GM10266 (cell line): ENCODE measurements around the gene GPR68.
"Not testable (repeated sequence)": the region's sequence is repeated elsewhere in the genome, so short reads cannot be mapped to it uniquely, and the experiment has no call there.

ENCODE experiments used
- DNase-seq: peaks from one replicate; pipeline ENCODE4 v3.0.0; 2012; ENCODE audit errors: extremely low spot score
- TF ChIP-seq, protein P1 (sequence below): IDR thresholded peaks from 2 replicates; pipeline ENCODE4 v1.5.1; 2012; ENCODE audit warnings: mild to moderate bottlenecking, low read depth; ENCODE audit not compliant: control insufficient read depth, insufficient read depth; ENCODE audit errors: missing control alignments

GPR68 gene

DNA sequence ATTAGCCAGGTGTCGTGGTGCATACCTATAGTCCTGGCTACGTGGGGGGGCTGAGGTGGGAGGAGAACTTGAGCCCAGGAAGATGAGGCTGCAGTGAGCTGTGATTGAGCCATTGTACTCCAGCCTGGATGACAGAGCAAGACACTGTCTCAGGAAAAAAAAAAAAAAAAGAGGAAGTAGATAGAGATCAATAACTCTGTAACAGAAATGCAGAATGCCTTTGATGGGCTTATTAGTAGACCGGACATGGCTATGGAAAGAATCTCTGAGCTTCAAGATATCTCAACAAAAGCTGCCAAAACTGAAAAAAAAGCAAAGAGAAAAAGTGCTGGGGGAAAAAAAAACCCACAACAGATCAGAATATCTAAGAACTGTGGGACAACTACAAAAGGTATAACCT is 37.5 kb downstream of the GPR68 start:
- DNase-seq = no peak
- TF ChIP-seq, protein P1, sequence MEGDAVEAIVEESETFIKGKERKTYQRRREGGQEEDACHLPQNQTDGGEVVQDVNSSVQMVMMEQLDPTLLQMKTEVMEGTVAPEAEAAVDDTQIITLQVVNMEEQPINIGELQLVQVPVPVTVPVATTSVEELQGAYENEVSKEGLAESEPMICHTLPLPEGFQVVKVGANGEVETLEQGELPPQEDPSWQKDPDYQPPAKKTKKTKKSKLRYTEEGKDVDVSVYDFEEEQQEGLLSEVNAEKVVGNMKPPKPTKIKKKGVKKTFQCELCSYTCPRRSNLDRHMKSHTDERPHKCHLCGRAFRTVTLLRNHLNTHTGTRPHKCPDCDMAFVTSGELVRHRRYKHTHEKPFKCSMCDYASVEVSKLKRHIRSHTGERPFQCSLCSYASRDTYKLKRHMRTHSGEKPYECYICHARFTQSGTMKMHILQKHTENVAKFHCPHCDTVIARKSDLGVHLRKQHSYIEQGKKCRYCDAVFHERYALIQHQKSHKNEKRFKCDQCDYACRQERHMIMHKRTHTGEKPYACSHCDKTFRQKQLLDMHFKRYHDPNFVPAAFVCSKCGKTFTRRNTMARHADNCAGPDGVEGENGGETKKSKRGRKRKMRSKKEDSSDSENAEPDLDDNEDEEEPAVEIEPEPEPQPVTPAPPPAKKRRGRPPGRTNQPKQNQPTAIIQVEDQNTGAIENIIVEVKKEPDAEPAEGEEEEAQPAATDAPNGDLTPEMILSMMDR = no peak

DNA sequence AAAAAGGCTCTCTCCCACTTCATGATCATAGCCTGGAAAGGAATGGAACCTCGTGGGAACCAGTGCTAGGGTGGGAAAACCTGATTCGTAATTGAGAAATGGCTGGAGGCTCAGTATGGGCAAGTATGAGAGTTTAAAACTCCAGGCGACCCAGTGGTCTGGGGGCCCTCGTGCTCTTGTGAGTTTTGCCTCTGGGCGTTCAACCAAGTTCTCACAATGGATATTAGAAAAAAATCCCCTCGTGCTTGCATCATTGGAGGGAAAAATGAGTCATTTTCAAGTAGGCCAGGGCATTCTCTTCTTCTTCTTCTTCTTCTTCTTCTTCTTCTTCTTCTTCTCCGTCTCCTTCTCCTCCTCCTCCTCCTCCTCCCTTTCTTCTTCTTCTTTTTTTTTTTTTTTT is 39.0 kb downstream of the GPR68 start:
- DNase-seq = no peak
- TF ChIP-seq, protein P1 = no peak

DNA sequence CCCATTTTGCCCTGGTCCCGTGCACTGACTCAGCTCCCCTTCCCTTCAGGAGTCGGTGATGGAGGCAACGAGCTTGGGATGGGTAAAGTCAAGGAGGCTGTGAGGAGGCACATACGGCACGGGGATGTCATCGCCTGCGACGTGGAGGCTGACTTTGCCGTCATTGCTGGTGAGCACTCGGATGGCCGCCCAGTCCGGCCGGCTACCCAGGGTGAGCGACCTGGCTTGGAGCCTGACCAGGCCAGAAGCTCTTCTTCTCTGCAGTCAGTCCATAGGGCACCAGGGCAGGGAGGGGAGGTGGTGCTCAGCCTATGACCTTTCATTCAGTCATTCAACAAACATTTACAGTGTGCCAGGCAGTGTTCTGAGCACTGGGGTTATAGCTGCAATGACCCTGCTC is 39.8 kb downstream of the GPR68 start:
- TF ChIP-seq, protein P1 = no peak
- DNase-seq = no peak

DNA sequence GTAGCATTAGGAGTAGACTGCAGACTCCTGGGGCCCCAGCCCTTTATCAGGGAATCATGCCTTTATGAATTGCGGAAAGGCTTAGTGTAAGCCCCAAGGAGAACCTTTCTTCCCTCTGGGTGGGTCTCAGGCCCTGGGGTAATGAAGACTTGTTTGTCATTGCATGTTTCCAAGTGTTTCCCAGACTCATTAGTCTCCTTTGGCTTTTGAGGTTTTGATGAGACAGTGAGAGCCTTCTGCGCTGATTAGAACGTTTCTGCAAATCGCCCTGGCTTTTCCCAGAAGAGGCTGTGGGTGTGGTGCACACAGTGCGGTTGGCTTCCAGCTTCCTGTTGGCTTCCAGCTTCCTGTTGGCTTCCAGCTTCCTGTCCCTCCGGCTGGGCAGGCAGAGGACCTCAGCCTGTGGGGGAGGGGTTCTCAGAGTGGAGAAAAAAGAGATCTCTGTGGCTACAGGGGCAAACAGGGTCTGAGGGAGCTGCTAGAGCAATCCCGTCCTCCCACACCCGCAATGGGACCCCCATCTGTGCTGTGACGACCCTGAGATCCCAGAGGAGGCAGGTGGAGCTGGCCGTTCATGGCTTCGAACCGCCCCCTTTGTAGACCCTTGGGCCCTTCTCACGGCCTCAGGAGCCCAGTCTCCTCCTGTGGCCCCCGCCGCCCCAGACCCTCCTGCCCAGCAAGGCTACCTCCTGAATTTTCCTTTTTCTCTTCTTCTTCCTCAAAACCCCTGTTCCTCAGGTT is 42.1 kb downstream of the GPR68 start:
- no peak for DNase-seq
- TF ChIP-seq, protein P1 = no peak

DNA sequence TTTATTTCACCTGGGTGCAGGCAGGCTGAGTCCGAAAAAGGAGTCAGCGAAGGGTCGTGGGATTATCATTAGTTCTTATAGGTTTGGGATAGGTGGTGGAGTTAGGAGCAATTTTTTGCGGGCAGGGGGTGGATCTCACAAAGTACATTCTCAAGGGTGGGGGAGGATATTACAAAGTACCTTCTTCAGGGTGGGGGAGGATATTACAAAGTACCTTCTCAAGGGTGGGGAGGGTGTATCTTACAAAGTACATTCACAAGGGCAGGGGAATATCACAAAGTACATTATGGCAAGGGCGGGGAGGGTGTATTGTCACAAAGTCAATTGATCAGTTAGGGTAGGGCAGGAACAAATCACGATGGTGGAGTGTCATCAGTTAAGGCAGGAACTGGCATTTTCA is 43.7 kb downstream of the GPR68 start:
- not testable (repeated sequence) for DNase-seq

DNA sequence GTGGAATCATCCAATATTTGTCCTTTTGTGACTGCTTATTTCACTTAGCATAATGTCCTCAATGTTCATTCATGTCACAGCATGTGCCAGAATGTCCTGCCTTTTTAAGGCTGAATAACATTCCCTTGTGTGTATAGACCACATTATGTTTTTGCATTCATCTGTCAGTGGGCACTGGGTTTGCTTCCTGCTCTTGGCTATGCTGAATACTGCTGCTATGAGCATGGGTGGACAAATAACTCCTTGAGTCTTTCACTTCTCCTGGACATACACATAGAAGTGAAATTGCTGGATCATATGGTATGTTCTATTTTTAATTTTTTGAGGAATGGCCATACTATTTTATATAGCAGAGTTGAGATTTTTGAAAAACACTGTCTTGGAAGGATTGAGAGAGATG is 46.9 kb downstream of the GPR68 start:
- TF ChIP-seq, protein P1 = no peak
- DNase-seq = no peak

DNA sequence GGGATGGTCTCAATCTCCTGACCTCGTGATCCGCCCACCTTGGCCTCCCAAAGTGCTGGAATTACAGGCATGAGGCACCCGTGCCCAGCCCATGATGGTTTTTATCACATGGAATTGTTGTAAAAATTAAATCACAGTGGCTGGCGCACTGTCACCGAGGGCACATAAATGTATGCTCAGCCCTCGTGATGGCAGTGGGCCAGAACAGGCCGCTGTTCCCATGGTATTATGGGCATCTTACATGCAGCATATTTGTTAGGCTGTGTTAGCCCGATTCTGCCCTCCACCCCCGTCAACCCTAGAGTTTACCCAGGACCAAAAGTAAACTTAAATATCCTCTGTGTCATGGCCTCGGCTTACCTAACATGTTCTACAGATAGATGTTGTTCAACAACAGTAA is 48.6 kb downstream of the GPR68 start:
- TF ChIP-seq, protein P1 = no peak
- DNase-seq = no peak

DNA sequence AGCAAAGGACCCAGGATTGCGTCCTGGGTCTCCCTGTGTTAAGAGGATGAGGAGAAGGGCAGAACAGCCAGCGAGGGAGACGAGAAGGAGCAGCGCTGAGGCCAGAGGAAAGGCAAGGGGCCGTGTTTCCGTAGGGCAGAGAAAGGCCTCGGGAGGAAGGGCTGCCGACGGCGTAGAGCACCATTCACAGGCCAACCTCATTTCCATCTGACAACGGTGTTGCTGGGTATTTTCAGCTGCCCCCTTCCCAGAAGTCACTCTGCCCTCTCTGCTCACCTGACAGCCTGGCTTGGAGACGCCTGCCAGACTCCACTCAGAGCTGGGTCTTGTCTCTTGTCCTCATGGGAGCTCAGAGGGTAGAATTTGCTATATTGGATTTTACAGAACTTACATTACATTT is 51.4 kb downstream of the GPR68 start:
- no peak for DNase-seq
- TF ChIP-seq, protein P1 = no peak
